Activated naive CD4-positive, alpha-beta T cell treated with anti-CD3 and anti-CD28 coated beads, Interleukin-2, amount 10 ng/mL, durations not matched to agents 7 days and 5 days (primary cell): ENCODE data around the gene FAM185A.
A peak's percentile ranks its signal among the peaks of the same experiment; 100 is the strongest.
"Not testable (repeated sequence)": the region's sequence is repeated elsewhere in the genome, so short reads cannot be mapped to it uniquely, and the experiment has no call there.

Source experiments
- CTCF ChIA-PET: fragments of 350-600 bp; sonication (Branson Sonifier 250); formaldehyde crosslinking; loops from one replicate; lab custom pipeline; 2021; ENCODE audit warnings: antibody characterized with exemption; lab: Charles Lee
- DNase-seq: peaks from one replicate; pipeline ENCODE4 v3.0.0-alpha.2; 2020
- H3K27ac Mint-ChIP-seq: one replicate; pipeline ENCODE4 v1.8.0; 2021; ENCODE audit warnings: mild to moderate bottlenecking, moderate library complexity, mixed read lengths
- H3K27me3 Mint-ChIP-seq: one replicate; pipeline ENCODE4 v1.8.0; 2021; ENCODE audit warnings: mild to moderate bottlenecking, mixed read lengths
- H3K36me3 Mint-ChIP-seq: one replicate; pipeline ENCODE4 v1.8.0; 2021; ENCODE audit warnings: mixed read lengths
- H3K4me1 Mint-ChIP-seq: one replicate; pipeline ENCODE4 v1.8.0; 2021; ENCODE audit warnings: mixed read lengths
- H3K4me3 Mint-ChIP-seq: one replicate; pipeline ENCODE4 v1.8.0; 2021; ENCODE audit warnings: mild to moderate bottlenecking, moderate library complexity, mixed read lengths
- H3K9me3 Mint-ChIP-seq: one replicate; pipeline ENCODE4 v1.8.0; 2021; ENCODE audit warnings: mixed read lengths

FAM185A gene

DNA sequence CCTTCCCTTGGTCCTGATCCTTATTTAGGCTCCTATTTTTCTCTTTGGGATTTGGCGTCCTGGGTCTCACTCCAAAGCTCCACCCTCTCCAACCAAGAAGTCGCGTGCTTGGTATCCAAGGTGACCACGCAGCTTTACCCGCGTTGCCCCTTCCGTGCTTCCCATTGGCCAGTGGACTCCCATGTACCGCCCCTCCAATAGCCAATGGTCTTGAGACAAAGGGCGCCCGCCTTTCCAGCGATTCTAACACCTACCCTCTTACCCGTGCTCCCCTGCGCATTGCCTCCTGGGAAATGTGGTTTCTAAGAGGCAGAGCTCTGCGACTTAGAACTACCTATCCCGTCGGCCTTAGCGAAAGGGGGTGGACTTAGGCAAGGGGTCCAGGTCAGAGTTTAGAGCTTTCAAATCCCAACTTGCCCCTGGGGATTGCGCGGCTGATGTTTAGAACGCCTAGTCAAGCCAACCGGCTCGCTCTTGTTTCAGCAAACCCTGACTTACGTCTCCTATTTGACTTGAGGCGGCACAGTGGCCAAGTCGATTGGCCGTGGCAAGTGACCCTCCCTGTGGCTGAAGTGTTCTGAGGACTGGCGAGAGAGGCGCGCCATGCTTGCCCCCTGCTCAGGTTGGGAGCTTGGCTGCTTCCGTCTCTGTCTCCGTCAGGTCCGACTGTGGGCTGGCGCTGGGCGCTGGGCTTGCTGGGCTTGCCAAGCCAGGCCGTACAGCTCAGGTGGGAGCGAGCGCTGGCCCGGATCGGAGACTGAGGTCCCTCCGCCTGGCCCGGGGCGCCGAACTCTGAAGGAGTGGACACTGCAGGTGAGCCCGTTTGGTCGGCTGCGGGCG lies at the start of gene FAM185A:
Gene FAM185A (plus strand): TSS at position 395 of the 840 bp plus-strand sequence. CDS start 209 bp downstream, at position 604.
- H3K27me3 Mint-ChIP-seq, H3K9me3 Mint-ChIP-seq, CTCF ChIA-PET, H3K36me3 Mint-ChIP-seq: not testable (repeated sequence)
- Mint-ChIP-seq H3K4me3 (peak within 1 kb of the TSS; percentile 69), H3K4me1 (peaks cover 23% of the 10 kb centered on the region), H3K27ac (peak within 1 kb of the TSS; percentile 72)
- peak; percentile 98 for DNase-seq

DNA sequence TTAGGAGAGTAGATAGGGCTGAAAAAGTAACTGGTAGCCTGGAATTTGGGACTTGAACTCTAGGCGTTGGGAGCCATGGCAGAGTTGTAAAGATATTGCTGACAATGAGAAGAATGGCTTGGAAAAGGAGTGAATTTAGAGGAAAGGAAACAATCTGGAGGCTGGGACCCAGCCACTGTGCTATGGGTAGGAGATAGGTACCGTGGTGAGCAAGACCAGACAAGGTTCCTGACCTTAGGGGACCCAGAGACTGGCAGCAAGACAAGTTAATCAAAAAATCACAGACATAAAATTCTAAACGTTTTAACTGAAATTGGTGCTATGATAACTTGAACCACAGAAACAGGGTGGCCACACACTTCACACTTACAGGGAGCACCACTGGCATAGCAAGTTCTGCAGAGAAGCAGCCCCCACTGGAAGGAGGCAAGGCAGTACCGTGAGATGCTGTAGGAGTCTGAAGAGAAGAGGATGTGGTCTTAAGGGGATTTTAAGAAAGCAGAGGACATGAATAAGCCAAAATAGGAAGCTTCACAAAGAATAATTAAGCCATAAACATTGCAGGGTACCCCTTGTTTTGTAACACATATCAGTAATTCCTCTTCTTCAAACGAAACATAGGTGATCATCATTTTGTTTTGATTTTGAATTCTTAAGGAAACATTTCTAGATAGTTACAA lies 35.6 kb upstream of the FAM185A start:
- H3K27me3 Mint-ChIP-seq, CTCF ChIA-PET, H3K36me3 Mint-ChIP-seq, H3K9me3 Mint-ChIP-seq: not testable (repeated sequence)
- H3K27ac Mint-ChIP-seq, result peak overlapping the region; percentile 85
- DNase-seq, result peak; percentile 40
- H3K4me1 Mint-ChIP-seq, result peaks cover 25% of the 10 kb centered on the region
- peak overlapping the region; percentile 29 for H3K4me3 Mint-ChIP-seq

DNA sequence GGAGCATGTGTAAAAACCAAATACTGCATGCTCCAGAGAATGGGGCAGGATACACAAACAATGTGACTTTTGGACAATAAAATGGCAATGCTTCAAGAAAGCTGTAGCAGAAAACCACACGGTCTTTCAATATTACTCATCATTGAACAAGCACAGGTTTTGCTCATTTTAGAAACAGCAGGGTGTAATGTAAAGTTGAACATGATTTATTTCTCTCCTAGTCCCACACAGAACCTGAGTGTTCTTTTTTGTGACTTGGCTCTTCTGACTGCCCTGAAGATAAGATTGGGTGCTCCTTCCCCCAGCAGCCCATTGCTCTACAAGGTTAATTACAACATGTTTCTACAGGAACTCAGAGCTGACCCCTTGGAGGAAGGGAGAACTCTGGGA lies 35.1 kb upstream of the FAM185A start:
- H3K4me3 Mint-ChIP-seq, CTCF ChIA-PET: not testable (repeated sequence)
- H3K27ac Mint-ChIP-seq, result peak overlapping the region; percentile 85

DNA sequence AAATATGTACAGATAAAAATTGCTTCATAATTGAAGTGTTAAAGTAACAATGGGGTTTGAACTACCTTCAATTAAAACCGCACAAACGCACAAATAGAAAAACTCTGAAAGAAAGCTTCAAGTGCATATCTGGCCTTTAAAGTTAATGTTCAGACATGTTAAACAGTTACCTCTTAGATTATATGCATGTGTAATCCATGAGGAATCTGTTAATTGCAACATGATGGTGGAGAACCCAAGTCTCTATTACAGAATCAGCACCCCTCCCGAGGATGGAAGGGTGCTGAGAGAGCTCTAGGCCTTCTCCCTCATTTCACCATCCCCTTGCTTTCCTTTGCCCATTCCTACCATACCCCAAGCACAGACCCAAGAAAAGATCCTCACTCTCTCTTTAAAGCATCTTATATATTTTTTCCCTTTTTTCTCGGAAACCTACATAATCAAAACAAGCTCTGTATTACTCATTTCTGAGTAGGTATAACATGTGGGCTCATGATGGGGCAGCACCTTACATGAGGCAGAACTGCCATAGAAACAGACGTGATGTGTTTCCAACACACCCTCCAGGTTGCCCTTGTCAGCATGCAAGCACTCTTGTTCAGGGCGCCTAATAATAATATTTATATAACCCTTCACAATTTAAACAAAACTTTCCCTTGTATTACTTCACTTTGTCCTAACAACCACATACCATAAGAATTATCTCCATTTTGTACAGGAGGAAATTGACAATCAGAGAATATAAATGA lies 33.9 kb upstream of the FAM185A start:
- CTCF ChIA-PET, result not testable (repeated sequence)

More for the DNA sequence above, 35.1 kb upstream of the FAM185A start:
- H3K36me3 Mint-ChIP-seq, DNase-seq, H3K9me3 Mint-ChIP-seq, H3K27me3 Mint-ChIP-seq: not testable (repeated sequence)
- peaks cover 27% of the 10 kb centered on the region for H3K4me1 Mint-ChIP-seq

DNA sequence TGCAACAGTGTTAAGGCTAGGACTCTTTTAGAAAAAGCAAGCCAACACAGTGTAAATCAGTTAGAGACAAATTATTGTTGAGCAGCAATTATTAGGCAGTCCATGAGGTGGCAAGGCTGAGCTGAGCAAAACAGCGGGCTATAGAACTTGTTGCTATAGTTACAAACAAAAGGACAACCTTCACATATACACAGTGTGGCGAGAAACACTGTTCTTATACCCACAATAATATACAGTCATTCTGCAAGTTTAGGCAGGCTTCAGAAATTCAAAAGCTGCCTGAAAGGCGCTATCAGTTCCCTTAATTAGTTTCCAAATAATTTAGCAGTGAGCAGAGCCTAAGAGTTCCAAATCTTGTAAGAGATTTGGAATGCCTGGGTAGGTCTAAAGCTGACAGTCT lies 33.1 kb upstream of the FAM185A start:
- H3K27ac Mint-ChIP-seq, CTCF ChIA-PET, H3K36me3 Mint-ChIP-seq, DNase-seq, H3K9me3 Mint-ChIP-seq, H3K4me3 Mint-ChIP-seq: not testable (repeated sequence)
- Mint-ChIP-seq H3K4me1 (peaks cover 27% of the 10 kb centered on the region), H3K27me3 (peaks cover 10% of the 10 kb centered on the region)

More for the DNA sequence above, 33.9 kb upstream of the FAM185A start:
- Mint-ChIP-seq H3K4me1 (peaks cover 27% of the 10 kb centered on the region), H3K27me3 (peaks cover 10% of the 10 kb centered on the region)
- not testable (repeated sequence) for H3K9me3 Mint-ChIP-seq, H3K36me3 Mint-ChIP-seq, H3K27ac Mint-ChIP-seq, DNase-seq, H3K4me3 Mint-ChIP-seq

DNA sequence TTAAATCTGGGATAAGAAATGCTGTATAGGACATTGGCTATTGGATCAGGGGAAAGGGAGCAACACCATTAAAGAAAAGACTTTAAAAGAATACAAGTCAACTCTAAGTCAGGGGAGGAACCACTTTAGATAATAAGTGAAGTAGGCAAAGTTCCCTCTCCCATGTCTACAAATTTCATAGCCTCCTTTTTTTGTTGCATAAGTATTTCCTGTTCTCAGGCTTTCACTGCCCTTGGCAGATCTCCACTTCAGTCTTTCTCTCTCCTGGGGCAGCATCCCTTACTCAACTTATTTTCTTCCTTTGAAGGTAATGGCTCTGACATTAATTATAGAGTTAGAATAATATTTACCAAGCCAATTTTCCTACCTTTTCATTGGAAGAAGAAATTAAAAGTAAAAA lies 30.3 kb upstream of the FAM185A start:
- CTCF ChIA-PET, H3K27ac Mint-ChIP-seq, DNase-seq, H3K4me3 Mint-ChIP-seq, H3K9me3 Mint-ChIP-seq, H3K36me3 Mint-ChIP-seq: not testable (repeated sequence)
- H3K27me3 Mint-ChIP-seq, result peaks cover 19% of the 10 kb centered on the region
- H3K4me1 Mint-ChIP-seq, result peaks cover 11% of the 10 kb centered on the region

DNA sequence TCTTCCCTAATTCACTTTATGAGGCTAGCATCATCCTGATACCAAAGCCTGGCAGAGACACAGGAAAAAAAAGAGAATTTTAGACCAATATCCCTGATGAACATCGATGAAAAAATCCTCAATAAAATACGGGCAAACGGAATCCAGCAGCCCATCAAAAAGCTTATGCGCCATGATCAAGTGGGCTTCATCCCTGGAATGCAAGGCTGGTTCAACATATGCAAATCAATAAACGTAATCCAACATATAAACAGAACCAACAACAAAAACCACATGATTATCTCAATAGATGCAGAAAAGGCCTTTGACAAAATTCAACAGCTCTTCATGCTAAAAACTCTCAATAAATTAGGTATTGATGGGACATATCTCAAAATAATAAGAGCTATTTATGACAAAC lies 22.6 kb upstream of the FAM185A start:
- Mint-ChIP-seq H3K9me3 (peaks cover 18% of the 10 kb centered on the region), H3K27me3 (peaks cover 16% of the 10 kb centered on the region)
- H3K27ac Mint-ChIP-seq, CTCF ChIA-PET, H3K4me3 Mint-ChIP-seq, H3K36me3 Mint-ChIP-seq, H3K4me1 Mint-ChIP-seq, DNase-seq: not testable (repeated sequence)

DNA sequence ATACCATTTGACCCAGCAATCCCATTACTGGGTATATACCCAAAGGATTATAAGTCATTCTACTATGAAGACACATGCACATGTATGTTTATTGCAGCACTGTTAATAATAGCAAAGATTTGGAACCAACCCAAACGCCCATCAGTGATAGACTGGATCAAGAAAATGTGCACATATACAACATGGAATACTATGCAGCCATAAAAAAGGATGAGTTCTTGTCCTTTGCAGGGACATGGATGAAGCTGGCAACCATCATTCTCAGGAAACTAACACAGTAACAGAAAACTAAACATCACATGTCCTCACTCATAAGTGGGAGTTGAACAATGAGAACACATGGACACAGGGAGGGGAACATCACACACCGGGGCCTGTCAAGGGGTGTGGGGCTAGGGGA lies 19.1 kb upstream of the FAM185A start:
- CTCF ChIA-PET, result not testable (repeated sequence)

DNA sequence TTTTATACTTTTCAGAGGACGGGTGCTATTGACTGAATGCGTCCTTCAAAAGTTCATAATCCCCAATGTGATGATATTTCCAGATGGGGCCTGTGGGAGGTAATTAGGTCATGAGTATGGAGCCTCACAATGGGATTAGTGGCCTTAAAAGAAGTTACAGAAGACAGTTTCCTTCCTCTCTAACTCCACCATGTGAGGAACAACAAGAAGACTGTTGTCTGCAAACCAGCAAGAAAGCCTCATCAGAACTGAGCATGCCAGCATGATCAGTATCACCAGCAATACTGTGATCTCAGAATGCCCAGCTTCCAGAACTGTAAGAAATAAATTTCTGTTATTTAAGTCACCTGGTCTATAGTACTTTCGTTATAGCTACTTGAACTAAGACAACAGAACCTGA lies 18.4 kb upstream of the FAM185A start:
- H3K9me3 Mint-ChIP-seq, H3K4me3 Mint-ChIP-seq, DNase-seq, CTCF ChIA-PET, H3K27ac Mint-ChIP-seq, H3K4me1 Mint-ChIP-seq, H3K36me3 Mint-ChIP-seq, H3K27me3 Mint-ChIP-seq: not testable (repeated sequence)

More for the DNA sequence above, 19.1 kb upstream of the FAM185A start:
- not testable (repeated sequence) for H3K27me3 Mint-ChIP-seq, DNase-seq, H3K4me3 Mint-ChIP-seq, H3K36me3 Mint-ChIP-seq, H3K4me1 Mint-ChIP-seq, H3K27ac Mint-ChIP-seq
- H3K9me3 Mint-ChIP-seq, result peaks cover 12% of the 10 kb centered on the region

DNA sequence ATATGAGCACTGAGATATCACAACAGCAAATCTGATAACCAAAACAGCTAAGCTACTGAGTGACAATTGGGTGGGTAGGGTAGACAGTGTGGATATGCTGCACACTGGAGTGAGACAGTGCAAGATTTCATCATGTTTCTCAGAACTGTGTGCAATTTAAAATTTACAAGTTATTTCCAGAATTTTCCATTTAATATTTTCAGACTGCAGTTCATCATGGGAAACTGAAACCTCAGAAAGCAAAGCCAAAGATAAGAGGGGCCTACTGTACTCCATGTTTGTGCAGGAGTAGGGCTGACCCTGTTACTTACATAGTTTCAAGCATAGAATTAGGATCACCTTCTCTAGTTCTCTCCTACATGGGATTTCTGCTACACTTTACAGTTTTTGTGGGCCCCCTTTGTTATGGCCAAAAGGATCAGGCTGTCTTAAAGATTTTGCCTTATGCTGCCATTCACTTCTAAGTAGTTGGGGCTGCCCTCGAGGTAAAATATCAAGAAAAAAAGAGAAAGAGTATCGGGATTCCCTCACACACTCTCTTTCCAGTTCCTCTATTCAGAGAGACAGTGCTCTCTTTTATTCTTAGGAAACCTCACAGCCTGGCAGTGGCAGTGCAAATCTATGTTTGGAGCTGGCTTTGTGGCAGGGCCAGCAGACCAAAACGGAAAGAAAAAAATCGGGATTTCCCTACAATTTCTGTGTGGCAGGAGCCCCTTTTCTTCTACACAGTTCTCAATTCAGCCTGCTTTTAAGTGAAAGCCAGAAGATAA lies 6.6 kb upstream of the FAM185A start:
- H3K4me1 Mint-ChIP-seq, H3K27ac Mint-ChIP-seq, H3K27me3 Mint-ChIP-seq, H3K9me3 Mint-ChIP-seq, H3K36me3 Mint-ChIP-seq, DNase-seq, H3K4me3 Mint-ChIP-seq, CTCF ChIA-PET: not testable (repeated sequence)

DNA sequence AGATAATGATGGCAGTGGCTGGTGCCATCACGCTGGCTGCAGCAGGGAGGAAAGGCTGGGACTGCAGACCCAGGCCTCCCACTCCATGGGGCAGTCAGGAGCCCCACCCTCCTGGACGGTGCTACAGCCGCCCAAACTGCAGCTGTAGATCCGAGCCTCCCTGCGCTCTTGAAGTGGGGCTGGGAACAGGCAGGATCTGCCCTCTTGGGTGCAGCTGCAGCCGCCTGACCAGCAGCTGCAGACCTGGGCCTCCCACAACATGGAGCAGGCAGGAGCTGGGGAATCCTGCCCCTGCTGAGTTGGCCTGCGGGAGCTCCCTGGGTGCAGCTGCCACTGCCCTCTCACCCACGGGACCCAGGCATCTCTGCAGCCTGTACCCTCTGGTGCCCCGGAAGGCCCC lies 4.9 kb upstream of the FAM185A start:
- H3K36me3 Mint-ChIP-seq, H3K4me3 Mint-ChIP-seq, DNase-seq, CTCF ChIA-PET, H3K9me3 Mint-ChIP-seq, H3K27ac Mint-ChIP-seq, H3K27me3 Mint-ChIP-seq: not testable (repeated sequence)
- H3K4me1 Mint-ChIP-seq, result peaks cover 12% of the 10 kb centered on the region

DNA sequence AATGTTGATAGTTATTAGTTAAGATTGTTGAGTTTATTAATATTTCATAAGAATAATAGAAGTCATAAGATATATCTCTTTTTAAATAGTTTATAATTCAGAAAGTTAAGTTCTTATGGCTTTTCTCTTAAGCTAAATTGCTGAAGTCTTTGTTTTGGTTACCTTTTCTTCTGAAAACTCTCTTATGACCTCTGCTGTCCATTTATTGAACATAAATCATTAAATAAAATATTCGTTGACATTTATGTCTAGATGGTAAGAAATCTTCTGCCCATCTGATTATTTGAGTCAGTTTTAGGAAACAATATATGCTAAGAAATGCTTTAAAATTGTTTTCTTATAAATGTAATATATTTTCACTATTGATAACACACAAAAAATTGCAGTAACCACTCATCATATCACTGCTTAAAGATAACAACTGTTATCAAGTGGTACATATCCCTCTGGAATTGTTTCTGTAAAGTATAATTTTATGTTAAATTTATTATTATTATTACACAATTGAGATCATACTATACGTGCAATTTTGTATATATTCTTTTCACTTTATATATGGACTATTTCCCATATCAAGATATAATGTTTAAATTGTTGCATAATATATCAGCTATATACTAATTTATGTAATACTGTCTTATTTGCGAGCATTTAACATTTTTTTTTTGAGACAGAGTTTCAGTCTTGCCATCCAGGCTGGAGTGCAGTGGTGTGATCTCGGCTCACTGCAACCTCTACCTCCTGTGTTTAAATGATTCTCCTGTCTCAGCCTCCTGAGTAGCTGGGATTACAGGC lies 3.1 kb upstream of the FAM185A start:
- not testable (repeated sequence) for DNase-seq, H3K9me3 Mint-ChIP-seq
- H3K4me1 Mint-ChIP-seq, result peaks cover 21% of the 10 kb centered on the region

DNA sequence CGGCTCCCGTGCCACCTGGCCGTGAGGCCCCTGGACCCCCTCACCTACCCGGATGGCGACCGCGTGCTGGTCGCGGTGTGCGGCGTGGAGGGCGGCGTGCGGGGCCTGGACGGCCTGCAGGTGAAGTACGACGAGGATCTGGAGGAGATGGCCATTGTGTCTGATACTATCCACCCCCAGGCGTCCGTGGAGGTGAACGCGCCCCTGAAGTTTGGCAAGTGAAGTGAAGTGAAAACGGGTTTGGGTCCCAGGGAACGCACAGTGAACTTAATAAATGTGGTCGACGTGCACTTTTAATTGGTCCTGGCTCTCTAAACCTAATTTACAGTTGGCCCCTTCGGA lies 617 bp downstream of the FAM185A start:
- H3K27me3 Mint-ChIP-seq, DNase-seq, CTCF ChIA-PET, H3K9me3 Mint-ChIP-seq, H3K36me3 Mint-ChIP-seq: not testable (repeated sequence)
- Mint-ChIP-seq H3K27ac (peak overlapping the region; percentile 72), H3K4me3 (peak overlapping the region; percentile 69), H3K4me1 (peaks cover 23% of the 10 kb centered on the region)

More for the DNA sequence above, 3.1 kb upstream of the FAM185A start:
- H3K36me3 Mint-ChIP-seq, CTCF ChIA-PET, H3K27me3 Mint-ChIP-seq, H3K27ac Mint-ChIP-seq, H3K4me3 Mint-ChIP-seq: not testable (repeated sequence)
